Measurements from ENCODE around the gene COPZ2. TPM values are rescaled to one million over a fixed set of nuclear protein-coding genes. Genes with fewer than 3 reads are reported as not detected.
A peak's percentile ranks its signal among the peaks of the same experiment; 100 is the strongest.

COPZ2 gene
- total and polyA plus RNA-seq, 9 of the 15 experiments (the other 6 are each of a cell fraction or from before 2014, with no cell fraction given): 0.22 to 0.49 TPM; not detected in 7

DNA sequence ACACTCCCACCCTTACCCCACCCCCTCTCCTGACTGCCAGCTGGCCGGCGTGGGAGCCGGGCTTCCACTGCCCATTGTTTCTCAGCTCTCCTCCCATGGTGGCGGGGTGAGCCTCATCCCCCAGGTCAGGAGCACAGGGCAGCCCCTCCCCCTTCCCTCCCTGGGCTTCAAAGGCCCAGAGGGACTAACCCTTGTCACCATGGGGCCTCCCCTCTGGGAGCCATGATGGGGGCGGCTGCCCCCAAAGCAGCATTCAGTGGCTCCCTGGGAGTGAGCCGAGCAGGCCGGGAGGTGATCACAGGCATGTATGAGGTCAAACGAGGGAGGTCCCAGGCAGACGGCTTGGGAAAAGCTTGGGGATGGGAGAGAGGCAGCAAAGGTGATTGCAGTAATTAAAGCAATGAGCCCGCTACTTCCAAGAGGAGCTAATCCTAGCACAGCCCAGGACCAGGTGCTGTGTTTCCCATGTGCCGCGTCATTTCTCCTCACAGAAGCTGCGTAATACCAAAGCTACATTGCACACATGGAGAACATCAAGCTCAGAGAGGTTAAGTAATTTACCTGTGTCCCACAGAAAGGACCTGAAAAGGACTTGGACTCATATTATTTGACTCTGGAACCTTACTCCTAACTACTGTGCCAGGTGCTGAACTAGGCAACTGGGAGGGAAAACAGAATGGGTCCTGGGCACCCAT, 42.2 kb downstream of the COPZ2 start:
- no peaks in the 10 kb centered on the region for H4K20me1 ChIP-seq (replicated peaks; ENCODE audit: control insufficient read depth, insufficient read depth, low read length)
- WGBS (ENCODE audit: insufficient coverage, low coverage, missing lambda C conversion rate): 67% methylated on average over 13 of the region's 13 CpGs
- intact Hi-C loops (cut with micrococcal nuclease) (no loop called here), in situ Hi-C loops (cut with MboI) (no loop called here)
- H3K36me3 ChIP-seq (ENCODE audit: control insufficient read depth, insufficient read depth, low read length): no peaks in the 10 kb centered on the region
- H3K79me2 ChIP-seq (ENCODE audit: control insufficient read depth, insufficient read depth, low read length): no peaks in the 10 kb centered on the region
- H3K9ac ChIP-seq (ENCODE audit: insufficient read depth in 1 of 2, low read depth in 2 of 2, low read length in 2 of 2): peak overlapping the region in 1 of 2 experiments; percentile 19; a peak in 1 of 4 replicates
- H3K27ac ChIP-seq (ENCODE audit: extremely low read depth, low read depth, low read length): no peak overlapping the region
- no peaks in the 10 kb centered on the region for H3K9me3 ChIP-seq (replicated peaks; ENCODE audit: control insufficient read depth, insufficient read depth, low read depth, low read length)
- H3K4me3 ChIP-seq: no peak overlapping the region
- no peaks in the 10 kb centered on the region for H3K27me3 ChIP-seq (ENCODE audit: control insufficient read depth in 2 of 2, insufficient read depth in 2 of 2, low read length in 2 of 2)
- H3K9me1 ChIP-seq (ENCODE audit: control insufficient read depth, insufficient read depth, low read length): no peaks in the 10 kb centered on the region
- POLR2A ChIA-PET: interaction anchor here (0.7 to 1.5 kb wide), 6 partner anchors 8 to 25 kb away, joined by 3 to 4 read pairs (median 4); partner anchors contain the start of gene CDK5RAP3
- TF ChIP-seq TSC22D4 (tag; IDR thresholded peaks at IDR 0.05): no peak
- TF ChIP-seq HDGF (IDR thresholded peaks at IDR 0.05): no peak
- no peak for TF ChIP-seq ZNF274 (IDR thresholded peaks at IDR 0.05; ENCODE audit: borderline replicate concordance, low read depth, low read length)
- TF ChIP-seq ASH1L (IDR thresholded peaks at IDR 0.05; ENCODE audit: borderline replicate concordance, low read depth, partially characterized antibody): no peak
- TF ChIP-seq ZNF239 (CRISPR knock-in tag; IDR thresholded peaks at IDR 0.05): peak; percentile 69
- TF ChIP-seq MED1 (CRISPR knock-in tag; IDR thresholded peaks at IDR 0.05; ENCODE audit: borderline replicate concordance): no peak
- TF ChIP-seq, protein P1, sequence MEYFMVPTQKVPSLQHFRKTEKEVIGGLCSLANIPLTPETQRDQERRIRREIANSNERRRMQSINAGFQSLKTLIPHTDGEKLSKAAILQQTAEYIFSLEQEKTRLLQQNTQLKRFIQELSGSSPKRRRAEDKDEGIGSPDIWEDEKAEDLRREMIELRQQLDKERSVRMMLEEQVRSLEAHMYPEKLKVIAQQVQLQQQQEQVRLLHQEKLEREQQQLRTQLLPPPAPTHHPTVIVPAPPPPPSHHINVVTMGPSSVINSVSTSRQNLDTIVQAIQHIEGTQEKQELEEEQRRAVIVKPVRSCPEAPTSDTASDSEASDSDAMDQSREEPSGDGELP (CRISPR knock-in tag; IDR thresholded peaks at IDR 0.05; ENCODE audit: borderline replicate concordance): 0 out of 2 replicates have a peak, but pooled peaks have one; percentile 28
- TF ChIP-seq CTCF (IDR thresholded peaks at IDR 0.05 in 2 of 3, conservative IDR thresholded peaks at IDR 0.05 in 1 of 3; ENCODE audit: insufficient read depth in 2 of 3, low read depth in 1 of 3, low read length in 3 of 3): no peak
- TF ChIP-seq, protein P2, sequence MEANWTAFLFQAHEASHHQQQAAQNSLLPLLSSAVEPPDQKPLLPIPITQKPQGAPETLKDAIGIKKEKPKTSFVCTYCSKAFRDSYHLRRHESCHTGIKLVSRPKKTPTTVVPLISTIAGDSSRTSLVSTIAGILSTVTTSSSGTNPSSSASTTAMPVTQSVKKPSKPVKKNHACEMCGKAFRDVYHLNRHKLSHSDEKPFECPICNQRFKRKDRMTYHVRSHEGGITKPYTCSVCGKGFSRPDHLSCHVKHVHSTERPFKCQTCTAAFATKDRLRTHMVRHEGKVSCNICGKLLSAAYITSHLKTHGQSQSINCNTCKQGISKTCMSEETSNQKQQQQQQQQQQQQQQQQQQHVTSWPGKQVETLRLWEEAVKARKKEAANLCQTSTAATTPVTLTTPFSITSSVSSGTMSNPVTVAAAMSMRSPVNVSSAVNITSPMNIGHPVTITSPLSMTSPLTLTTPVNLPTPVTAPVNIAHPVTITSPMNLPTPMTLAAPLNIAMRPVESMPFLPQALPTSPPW (CRISPR knock-in tag; IDR thresholded peaks at IDR 0.05): peak; percentile 31; the same call in 1 of the 2 replicates
- ATAC-seq (no peak), FAIRE-seq (peak; percentile 40), DNase-seq (ENCODE audit: extremely low read depth in 1 of 4, low spot score in 3 of 4) (no peak)
- peaks cover 26 to 32% of the 10 kb centered on the region in 2 experiments for H3K4me1 ChIP-seq (replicated peaks in 1 of 2; ENCODE audit: control insufficient read depth in 2 of 2, insufficient read depth in 2 of 2, low read length in 2 of 2)
- H3K4me2 ChIP-seq (ENCODE audit: insufficient read depth, low read length): no peak overlapping the region
- H2AFZ ChIP-seq (ENCODE audit: low read depth, low read length): 0 out of 2 replicates have a peak overlapping the region, but pooled peaks have one; percentile 4
- CTCF ChIA-PET (ENCODE audit: low intra/inter-chr PET ratio): no interaction called here
- BruUV-seq (replicated peaks): no TSS peak

All from K562 (cell line).